HG02870 (cell line): ENCODE data around the gene SF3B1.
"Not testable (repeated sequence)": the region's sequence is repeated elsewhere in the genome, so short reads cannot be mapped to it uniquely, and the experiment has no call there.

Experiments used
- ATAC-seq: cut with Tn5 transposase; IDR thresholded peaks from one replicate; pipeline ENCODE4 v1.9.1; 2021; ENCODE audit warnings: mild to moderate bottlenecking, moderate library complexity; ENCODE audit not compliant: unreplicated experiment

Gene SF3B1, protein sequence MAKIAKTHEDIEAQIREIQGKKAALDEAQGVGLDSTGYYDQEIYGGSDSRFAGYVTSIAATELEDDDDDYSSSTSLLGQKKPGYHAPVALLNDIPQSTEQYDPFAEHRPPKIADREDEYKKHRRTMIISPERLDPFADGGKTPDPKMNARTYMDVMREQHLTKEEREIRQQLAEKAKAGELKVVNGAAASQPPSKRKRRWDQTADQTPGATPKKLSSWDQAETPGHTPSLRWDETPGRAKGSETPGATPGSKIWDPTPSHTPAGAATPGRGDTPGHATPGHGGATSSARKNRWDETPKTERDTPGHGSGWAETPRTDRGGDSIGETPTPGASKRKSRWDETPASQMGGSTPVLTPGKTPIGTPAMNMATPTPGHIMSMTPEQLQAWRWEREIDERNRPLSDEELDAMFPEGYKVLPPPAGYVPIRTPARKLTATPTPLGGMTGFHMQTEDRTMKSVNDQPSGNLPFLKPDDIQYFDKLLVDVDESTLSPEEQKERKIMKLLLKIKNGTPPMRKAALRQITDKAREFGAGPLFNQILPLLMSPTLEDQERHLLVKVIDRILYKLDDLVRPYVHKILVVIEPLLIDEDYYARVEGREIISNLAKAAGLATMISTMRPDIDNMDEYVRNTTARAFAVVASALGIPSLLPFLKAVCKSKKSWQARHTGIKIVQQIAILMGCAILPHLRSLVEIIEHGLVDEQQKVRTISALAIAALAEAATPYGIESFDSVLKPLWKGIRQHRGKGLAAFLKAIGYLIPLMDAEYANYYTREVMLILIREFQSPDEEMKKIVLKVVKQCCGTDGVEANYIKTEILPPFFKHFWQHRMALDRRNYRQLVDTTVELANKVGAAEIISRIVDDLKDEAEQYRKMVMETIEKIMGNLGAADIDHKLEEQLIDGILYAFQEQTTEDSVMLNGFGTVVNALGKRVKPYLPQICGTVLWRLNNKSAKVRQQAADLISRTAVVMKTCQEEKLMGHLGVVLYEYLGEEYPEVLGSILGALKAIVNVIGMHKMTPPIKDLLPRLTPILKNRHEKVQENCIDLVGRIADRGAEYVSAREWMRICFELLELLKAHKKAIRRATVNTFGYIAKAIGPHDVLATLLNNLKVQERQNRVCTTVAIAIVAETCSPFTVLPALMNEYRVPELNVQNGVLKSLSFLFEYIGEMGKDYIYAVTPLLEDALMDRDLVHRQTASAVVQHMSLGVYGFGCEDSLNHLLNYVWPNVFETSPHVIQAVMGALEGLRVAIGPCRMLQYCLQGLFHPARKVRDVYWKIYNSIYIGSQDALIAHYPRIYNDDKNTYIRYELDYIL

DNA sequence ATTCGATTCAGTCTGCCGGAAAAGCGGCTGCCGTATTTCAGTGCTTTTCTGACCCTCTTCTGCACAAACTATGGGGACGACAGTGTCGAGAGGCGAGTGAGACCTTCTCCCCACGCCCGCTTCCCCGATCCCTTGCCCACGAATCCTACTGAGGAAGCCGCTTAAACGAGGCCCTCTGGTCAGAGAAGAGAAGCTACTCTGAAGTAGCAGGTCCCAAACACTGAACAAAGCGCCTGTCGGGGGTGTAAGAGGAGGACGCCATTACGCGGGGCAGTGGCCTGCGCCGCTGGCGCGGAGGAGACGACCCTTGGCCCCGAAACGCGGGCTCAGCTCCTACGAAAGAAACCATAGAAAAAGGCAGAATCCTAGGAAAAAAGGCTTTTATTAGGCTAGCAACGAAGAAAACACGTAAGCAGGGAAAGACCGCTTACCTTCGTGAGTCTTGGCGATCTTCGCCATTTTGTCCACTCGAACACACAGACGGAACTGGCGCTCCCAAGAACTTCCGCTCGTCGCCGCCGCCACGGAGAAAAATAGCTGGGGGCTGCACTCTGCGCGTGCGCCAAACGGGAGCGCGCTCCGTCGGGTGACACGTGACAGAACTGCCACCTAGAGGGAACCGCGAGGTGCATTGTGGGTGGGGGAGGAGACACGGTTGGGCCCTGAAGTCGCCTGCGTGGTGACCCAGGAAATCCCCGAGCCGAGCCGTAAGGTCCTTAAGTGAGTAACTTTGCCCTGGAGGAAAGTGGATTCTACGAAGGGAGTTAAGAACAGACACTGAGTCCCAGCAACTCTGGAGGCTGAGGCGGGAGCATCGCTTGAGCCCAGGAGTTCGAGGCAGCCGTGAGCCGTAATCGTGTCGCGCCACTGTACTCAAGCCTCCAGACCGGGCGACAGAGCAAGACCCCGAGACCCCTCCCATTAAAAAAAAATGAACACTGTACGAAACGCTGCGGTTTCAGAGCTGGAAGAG lies at the start of gene SF3B1:
TSS of gene SF3B1 (minus strand) at position 488 of the 973 bp plus-strand sequence. CDS start at position 459, 29 bp downstream.
- ATAC-seq: peak; percentile 91

DNA sequence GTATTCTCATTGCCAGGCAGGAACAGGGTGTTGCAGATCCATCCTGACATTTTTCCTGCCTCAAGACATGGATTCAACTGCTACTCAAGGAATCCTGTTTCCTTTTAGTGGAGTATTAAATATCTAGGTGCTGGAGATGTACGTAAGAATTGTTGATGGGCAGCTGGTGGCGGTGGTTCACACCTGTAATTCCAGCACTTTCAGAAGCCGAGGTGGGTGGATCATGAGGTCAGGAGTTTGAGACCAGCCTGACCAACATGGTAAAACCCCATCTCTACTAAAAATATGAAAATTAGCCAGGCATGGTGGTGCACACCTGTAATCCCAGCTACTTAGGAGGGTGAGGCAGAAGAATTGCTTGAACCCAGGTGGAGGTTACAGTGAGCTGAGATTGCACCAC lies 49.4 kb upstream of the SF3B1 start:
- not testable (repeated sequence) for ATAC-seq

DNA sequence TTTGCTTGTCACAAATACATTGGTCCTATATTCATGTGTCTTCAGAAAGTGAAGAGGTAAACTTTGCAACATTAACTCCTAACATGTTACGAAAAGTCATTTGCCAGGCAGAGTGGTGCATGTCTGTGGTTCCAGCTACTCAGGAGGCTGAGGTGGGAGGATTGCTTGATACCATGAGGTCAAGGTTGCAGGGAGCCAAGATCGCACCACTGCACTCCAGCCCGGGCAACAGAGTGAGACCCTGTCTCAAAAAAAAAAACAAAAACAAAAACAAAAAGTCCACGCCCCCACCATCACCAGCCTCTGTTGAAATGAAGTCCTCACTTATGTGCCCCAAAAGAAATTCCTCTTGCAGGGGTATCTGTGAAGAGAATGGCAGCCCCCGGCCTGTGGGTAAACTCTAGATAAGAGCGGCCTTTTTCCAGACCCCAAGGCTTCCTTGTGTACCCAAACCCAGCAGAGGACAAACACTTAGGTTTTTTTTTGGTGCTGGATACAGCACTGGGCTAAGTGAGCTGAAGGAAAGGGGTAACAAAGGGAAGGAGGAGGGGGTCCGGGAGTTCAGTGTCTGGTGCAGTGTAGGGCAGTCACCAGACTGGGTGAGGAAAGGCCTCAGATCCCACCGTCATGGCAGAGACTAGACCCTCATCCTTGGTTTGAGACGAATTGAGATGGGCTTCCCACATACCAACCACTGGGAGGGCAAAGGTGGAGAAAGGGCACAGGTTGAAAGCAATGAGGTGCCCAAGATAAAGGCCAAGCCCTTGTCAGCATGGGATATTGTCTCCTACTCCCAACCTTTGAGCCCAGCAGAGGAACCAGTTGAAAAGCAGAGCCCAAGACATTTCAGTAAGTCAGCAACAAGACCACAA lies 45.6 kb upstream of the SF3B1 start:
- ATAC-seq: no peak

DNA sequence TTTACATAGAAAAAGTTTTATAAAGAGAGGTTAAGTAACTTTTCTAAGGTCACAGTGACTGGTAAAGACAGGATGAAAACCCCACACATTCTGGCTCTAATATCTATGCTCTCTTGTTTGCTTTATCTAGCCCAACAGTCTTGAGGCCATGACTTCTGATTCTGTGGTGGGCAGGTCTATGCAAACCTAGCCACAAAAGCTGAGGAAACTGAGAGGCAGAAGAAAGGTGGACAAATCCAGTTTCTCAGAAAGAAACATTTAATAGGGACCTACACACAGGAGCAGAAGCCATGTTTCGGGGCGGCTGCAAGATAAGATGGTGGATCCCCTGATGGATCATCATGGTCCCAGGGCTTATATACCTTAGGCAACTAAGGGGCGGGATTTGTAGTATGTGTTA lies 43.0 kb upstream of the SF3B1 start:
- ATAC-seq: no peak

DNA sequence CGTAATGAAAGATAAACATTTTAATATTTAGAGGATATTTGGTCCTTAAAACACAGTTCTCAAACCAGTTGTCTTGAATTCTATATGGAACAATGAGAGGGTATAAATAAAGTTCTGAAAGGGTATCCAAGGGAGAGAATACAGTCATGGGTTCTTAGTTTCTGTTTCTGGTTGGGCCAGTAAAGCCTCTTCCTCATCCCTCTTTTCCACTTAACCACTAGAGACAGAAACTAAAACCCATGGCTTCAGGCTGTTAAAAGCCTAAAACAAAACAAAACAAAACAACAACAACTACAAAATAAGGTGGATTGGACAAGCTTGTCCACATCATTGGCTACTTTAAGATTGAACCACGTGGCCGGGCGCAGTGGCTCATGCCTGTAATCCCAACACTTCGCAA lies 37.3 kb upstream of the SF3B1 start:
- no peak for ATAC-seq

DNA sequence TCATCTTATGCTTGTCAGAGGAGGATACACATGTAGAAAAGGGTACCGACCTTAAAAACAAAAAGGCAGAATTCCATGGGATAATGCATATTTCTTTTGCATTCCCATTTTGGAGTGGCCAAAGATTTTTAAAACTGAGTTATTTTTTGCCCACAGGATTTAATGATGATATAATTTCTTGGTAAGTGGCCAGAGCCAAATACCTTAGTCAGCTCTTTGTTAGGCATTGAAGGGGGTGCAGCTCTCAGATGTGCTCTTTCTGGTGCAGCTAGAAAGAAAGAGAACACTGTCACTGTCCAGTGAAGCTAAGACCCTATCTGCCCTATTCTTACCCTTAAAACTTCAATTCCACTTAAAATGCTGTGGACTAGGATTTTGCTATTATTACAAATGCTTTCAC lies 29.3 kb upstream of the SF3B1 start:
- no peak for ATAC-seq

DNA sequence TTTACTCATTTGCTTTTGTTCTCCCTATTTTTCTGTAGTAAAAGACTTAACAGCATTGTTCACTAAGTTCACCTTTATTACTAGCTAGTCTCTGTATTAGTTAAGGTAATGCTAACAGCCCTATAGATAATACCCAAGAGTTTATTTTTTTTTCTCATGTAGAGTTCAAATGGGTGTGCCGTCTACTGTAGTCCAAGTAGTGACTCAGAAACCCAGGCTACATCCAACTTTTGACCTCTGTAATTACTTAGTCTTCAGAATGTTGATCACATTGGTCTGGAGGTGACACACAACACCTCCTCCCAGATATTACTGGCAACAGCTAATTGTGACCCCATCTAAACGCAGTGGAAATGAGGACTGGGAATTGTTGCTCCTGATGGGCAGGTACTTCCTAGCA lies 26.2 kb upstream of the SF3B1 start:
- ATAC-seq: no peak

DNA sequence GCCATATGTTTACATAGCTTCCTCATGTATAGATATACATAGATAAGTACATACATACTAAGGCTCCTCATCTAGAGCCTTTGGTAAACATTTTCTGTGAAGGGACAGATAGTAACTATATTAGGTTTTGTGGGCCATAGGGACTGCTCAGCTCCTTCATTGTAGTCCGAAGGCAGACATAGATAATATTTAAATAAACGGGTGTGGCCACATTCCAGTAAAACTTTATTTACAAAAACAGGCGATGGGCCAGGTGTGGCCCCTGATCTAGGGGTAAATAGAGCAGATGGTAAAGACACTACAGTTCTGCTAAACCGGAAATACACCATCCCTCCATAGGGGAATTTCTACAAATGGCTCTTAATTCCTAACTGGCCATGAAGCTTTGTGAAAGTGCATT lies 25.8 kb upstream of the SF3B1 start:
- no peak for ATAC-seq

DNA sequence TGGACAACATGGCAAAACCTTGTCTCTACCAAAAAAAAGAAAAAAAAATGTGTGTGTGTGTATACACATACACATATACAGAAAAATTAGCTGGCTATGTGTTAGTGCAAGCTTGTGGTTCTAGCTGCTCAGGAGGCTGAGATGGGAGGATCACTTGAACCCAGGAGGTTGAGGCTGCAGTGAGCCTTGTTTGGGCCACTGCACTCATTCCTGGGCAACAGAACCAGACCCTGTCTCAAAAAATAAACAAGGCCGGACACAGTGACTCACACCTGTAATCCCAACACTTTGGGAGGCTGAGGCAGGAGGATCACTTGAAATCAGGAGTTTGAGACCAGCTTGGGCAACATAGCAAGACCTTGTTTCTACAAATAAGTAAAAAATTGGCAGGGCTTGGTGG lies 20.6 kb upstream of the SF3B1 start:
- ATAC-seq: no peak

DNA sequence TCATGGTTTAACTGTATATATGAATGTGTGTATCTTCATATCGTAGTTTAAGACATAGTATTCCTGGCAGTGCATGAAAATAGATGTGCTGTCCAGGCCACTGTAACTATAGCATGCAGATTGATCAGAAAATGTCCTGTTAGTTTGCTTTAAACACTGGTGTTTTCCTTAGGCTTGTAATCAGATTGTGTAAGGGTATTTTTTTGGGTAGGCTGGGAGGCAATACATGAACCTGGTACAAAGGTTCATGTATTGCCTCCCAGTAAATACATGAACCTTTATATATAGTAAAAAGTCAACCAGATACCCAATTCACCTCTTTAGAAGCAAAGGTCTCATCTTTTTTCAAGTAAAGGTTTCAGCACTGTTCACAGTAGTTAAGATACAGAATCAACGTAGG lies 20.1 kb upstream of the SF3B1 start:
- ATAC-seq: no peak

DNA sequence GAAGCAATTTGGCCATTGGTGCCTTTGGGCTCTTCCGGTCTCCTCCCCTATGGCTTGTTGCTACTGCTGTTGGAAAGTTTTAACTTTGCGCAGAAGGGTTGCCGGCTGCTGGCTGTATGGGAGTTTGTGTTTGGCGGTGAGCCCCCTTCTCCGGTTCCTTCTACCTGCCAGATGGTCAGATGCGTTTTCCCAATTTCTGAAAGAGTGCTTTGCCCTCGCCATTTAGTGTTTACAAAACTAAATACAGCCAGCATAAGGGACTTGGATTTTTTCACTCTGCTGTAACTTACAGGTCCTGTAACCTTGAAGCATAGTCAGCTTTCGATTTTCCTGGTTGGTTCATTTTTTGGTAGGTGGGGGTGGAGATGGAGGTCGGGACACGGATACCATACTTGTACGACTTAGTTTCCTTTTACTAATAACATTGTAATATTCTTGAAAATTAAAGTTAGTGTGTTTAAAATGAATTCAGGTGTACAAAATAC lies 19.1 kb upstream of the SF3B1 start:
- peak; percentile 26 for ATAC-seq

DNA sequence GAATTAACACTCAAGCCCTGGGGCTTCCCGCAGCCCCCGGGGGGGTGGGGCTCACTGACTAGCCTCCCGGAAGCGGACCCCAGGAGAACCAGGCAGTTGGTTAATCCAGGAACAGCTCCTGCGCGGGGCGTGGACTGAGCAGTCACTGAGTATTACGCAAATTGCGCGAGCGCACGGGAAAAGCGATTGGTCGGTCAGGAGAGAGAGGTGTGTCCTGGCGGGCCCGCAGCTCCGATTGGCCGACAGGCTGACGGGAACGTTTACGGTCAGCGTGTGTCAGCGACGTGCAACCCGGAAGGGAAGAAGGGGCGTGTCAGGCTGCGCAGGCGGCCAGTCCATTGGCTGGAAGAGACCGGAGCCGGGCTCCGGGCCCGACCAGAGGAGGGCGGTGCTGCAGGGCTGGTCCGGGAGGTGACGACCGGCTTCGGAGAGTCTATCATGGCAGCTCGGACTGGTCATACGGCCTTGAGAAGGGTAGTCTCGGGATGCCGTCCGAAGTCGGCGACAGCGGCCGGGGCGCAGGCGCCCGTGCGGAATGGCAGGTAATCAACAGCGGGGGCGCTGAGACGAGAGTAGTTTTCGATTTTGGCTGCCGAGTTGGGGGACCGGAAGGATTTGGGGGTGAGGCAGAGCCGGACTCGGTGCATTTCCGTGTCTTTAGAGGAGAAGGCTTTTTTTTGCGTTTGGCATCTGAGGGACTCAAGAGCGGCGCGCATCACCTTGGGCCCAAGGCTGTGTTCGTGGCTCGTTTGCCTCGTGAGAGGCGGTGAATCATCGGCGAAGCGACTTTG lies 18.5 kb upstream of the SF3B1 start, which contains the start of gene COQ10B:
TSS of gene COQ10B (plus strand) at position 430 of the 791 bp plus-strand sequence. CDS start at position 439, 9 bp downstream.
- peak; percentile 94 for ATAC-seq

DNA sequence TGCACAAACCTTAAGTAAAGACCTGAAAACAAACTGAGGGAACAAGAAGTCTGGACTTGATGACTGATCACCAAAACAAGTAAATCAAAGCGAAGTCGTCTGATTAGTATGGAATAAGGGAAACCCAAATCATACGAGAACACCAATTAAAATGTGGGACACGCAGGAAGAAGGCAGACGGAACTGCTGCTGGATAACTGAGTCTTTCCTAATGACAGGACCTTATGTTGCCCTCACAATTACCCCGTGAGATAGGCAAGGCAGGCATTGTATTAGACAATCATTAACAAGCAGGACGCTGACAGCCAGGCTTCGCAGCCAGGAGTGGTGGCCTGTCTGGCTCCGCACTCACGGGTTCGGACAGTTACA lies 17.9 kb upstream of the SF3B1 start:
- ATAC-seq: no peak

DNA sequence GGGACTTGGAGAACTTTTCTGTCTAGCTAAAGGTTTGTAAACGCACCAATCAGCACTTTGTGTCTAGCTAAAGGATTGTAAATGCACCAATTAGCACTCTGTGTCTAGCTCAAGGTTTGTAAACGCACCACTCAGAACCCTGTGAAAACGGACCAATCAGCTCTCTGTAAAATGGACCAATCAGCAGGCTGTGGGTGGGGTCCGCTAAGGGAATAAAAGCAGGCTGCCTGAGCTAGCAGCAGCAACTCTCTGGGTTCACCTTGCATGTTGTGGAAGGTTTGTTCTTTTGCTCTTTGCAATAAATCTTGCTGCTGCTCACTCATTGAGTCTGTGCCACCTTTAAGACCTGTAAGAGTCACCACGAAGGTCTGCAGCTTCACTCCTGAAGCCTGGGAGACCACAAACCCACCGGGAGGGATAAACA lies 16.1 kb upstream of the SF3B1 start:
- not testable (repeated sequence) for ATAC-seq

DNA sequence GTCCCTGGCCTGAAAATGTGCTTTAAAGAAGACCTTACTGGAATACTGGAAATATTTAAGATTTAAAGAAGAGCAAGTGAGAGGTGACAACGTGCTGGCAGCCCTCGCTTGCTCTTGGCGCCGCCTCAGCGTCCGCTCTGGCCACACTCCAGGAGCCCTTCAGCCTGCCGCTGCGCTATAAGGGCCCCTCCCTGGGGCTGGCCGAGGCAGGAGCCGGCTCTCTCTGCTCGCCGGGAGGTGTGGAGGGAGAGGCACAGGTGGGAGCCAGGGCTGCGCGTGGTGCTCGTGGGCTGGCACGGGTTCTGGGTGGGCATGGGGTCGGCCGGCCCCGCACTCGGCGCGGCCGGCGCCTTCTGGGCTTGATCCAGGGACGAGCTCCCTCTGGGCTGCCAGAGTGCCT lies 15.6 kb upstream of the SF3B1 start:
- ATAC-seq: no peak

DNA sequence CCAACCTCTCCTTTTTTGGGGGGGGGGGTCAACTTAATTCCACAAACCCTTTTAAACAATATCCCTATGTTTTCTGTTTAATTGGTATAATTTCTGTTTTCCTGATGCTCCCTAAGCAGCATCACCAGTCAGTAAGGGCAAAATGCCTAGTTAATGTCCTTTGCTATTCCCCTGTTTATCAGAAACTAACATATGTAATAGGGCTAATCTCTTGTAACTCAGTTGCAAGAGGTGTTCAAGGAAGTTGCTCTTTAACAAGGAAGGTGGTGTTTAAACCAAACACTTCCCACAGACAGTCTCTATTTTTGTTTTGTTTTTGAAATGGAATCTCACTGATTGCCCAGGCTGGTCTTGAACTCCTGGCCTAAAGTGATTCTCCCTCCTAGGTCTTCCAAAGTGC lies 12.0 kb upstream of the SF3B1 start:
- no peak for ATAC-seq

DNA sequence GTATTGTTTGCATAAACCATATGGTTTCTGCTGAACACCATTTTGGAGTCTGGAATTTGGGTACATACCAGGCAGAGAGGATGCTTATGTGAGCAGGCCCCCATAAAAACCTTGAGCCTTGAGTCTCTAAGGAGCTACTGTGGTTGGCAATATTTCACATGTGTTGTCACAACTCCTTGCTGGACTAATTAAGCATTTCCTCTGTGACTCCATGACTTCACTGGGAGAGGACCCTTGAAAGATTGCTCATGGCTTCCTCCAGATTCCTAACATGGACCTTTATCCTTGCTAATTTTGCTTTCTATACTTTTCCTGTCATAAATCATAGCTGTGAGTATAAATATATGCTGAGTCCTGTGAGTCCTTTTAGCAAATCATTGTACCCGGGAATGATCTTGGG lies 10.9 kb upstream of the SF3B1 start:
- no peak for ATAC-seq

DNA sequence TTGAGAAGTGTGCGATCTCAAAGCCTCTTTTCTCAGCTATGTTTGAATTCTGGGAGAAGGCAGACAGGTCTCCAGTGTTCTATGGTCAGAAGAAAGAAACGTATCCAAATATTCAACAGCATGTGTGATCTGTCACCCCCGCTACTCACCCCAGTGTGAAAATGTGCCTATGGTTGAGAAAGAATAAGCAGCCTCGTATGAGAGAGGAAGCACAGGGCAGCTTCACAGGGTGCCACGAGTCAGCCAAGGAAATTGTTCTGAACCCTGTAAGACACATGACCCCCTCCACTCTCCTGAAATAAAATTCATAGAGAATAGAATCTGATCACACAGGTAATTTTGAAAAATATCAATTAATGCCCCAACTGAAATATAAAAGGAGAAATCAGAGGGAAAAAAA lies 8.0 kb upstream of the SF3B1 start:
- ATAC-seq: no peak
